GM10266 (cell line): Measurements from ENCODE around the gene LRP3.

ENCODE experiments used
- DNase-seq: peaks from one replicate; pipeline ENCODE4 v3.0.0; 2012; ENCODE audit errors: extremely low spot score
- TF ChIP-seq, protein P1 (sequence below): IDR thresholded peaks from 2 replicates; pipeline ENCODE4 v1.5.1; 2012; ENCODE audit warnings: mild to moderate bottlenecking, low read depth; ENCODE audit not compliant: control insufficient read depth, insufficient read depth; ENCODE audit errors: missing control alignments

The LRP3 gene

DNA sequence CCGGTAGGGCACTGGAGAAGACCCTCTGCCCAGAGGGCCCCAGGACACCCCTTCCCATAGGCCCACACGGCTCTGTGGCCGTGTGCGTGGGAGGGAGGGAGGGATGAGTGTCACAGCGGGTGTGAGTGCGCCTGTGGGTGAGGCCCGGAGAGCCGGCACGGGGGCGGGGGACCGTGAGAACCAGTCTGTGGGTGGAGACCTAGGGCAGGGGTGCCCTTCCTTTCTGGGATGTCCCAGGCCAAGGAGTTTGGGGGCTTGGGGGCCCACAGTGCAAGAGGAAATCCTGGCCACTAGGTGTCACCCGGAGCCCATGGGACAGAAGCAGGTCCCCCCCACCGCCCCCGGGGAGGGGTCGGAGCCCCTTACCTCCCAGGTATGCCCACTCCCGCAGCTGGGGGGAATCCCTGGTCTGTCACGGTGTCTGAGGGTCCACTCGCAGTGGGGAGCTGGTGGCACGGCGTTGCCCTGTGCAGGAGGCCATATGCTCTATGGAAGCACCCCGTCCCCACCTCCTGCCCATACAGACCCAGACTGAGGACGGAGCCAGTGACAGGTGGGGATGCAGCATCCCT lies 47.5 kb downstream of the LRP3 start:
- TF ChIP-seq, protein P1, sequence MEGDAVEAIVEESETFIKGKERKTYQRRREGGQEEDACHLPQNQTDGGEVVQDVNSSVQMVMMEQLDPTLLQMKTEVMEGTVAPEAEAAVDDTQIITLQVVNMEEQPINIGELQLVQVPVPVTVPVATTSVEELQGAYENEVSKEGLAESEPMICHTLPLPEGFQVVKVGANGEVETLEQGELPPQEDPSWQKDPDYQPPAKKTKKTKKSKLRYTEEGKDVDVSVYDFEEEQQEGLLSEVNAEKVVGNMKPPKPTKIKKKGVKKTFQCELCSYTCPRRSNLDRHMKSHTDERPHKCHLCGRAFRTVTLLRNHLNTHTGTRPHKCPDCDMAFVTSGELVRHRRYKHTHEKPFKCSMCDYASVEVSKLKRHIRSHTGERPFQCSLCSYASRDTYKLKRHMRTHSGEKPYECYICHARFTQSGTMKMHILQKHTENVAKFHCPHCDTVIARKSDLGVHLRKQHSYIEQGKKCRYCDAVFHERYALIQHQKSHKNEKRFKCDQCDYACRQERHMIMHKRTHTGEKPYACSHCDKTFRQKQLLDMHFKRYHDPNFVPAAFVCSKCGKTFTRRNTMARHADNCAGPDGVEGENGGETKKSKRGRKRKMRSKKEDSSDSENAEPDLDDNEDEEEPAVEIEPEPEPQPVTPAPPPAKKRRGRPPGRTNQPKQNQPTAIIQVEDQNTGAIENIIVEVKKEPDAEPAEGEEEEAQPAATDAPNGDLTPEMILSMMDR, result peak; percentile 62
- DNase-seq, result no peak

DNA sequence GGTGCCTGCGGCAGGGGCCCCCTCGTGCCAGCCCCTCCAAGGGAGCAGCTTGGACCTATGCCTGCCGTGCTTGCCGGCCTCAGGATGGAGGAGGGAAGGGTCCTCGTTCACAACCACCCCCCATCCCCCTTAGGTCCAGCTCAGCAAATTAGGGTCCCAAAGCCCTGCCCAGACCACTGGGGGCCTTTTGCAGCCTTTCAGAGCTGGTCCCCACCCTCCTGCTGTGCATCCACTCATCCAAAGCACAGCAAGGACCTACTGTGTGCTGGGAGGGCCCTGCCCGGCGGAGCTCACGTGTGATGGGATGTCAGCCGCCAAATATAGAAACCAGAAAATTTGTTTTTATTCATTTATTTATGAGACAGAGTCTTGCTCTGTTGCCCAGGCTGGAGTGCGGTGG lies 48.0 kb downstream of the LRP3 start:
- DNase-seq, result no peak
- TF ChIP-seq, protein P1, result no peak

DNA sequence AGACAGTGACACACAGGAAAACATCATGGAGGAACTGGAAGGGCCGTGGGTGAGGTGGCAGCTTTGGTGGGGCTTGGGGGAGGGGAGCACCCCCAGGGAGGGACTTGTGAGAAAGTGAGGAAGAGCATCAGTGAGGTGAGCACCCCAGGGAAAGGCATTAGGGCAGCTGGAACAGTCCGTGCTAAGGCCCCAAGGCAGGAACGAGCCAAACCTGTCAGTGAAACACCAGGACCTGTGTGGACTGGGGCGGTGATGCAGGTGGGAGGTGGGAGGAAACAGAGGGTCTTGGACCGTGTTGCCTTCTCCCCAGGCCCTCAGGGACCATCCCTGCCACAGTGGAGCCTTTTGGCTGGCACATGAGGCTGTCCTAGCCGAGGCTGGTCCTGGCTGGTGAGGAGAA lies 48.8 kb downstream of the LRP3 start:
- TF ChIP-seq, protein P1, result no peak
- no peak for DNase-seq

DNA sequence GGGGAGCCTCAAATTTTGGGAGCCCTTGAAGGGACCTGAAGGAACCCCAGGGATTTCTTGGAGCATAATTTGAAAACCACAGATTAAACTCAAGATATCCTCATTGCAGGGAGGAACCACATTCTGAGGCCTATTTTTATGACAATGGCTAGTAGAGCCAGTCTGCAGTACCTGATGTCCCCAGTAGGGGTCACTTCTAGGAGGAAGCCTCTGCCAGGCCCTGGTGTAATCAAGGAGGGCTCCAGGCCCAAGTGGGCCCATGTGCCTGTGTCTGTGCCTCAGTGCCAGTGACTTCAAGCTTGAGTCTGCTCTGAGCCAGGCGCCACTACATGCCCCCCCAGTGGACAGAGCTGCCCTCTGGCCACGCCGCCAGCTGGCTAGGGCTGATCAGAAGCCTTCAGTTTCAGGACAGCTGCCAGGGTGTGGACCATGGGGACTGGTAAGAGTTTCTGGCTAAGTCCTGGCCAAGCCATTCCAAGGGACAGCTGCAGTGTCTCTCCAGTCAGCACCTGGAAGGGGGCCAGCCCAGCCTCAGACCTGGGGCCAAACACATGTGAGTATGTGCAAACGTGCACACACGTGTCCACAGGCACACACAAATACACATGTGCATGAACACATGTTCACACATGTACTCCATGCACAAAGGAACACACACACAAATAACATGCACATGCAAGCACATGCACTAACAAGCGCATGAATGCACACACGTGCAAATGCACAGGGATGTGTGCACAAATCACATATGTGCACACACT lies 52.0 kb downstream of the LRP3 start:
- TF ChIP-seq, protein P1, result peak; percentile 37

DNA sequence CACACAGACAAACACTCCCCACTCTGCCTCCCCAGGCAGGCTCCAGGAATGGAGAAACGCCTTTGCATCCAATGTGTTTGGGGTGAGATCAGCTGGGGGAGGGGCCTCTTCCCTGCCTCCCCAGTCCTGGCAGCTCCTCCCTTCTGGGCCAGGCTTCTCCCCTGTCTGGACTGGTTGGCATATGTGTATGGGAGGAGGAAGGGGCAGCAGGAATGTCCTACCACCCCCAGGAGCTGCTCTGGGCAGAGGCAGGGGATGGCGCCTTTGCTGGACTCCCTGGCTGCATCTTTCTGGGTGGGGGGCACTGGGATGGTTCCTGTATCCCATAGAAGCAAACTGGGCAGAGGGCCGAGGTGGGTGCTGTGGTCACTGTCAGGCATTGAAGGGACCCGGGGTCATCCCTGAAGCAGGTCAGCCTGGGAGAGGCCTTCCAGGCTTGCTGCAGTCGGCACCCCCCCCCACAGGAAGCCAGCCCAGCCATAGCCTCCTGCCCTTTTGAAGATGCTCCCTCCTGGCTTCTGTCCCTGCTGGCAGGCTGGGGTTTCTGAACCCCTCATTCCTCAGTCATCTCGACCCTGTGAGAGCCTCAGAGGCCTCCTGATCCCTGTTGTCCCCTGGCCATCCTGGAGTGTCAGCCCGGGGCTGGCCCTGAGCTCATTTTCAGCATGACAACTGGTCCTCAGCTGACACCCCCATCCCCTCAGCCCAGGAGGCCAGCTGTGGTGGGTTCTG lies 52.7 kb downstream of the LRP3 start:
- no peak for DNase-seq
- TF ChIP-seq, protein P1, result no peak

More for the DNA sequence above, 52.0 kb downstream of the LRP3 start:
- no peak for DNase-seq

DNA sequence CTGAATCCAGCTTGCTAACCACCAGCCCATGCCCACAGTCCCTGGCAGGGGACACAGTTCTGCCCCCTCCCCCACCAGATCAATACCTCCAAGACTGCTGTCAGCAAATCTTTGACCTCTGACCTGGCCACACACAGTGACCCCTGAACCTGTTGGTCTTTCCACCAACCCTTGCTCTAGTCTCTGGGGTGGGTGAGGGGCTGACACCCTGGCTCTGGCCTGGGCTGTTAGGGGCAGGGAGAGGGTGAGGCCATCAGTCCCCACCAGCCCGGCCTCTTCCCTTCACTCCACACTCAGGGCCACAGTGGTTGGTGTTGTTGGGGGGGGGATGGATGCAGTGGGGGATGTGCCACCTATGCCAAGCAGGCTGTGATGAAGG lies 53.3 kb downstream of the LRP3 start:
- TF ChIP-seq, protein P1, result no peak

DNA sequence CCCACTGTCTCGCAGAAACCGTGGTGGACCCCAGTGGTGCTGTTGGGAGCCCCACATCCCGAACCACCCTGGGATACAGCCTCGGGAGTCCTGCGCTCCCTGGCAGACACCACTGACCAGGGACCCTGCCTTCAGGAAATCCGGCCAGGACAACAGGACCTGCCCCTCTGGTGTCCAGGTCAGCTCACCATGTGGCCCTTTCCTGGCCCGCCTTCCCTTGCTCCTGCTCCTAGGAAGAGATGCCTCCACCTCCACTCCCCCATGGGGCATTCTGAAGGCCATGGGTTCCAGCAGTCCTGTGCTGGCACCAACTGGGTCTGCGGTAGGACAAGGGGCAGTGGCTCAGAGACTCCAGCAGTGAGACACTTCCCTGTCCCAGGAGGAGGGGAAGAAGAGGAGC lies 54.0 kb downstream of the LRP3 start:
- TF ChIP-seq, protein P1, result no peak

More for the DNA sequence above, 53.3 kb downstream of the LRP3 start:
- DNase-seq, result no peak

More for the DNA sequence above, 54.0 kb downstream of the LRP3 start:
- no peak for DNase-seq
